ENCODE measurements around the gene CEP20.

GRCh38 chr16:15822957-15823356 is 65.4 kb downstream of the CEP20 start:
- TF ChIP-seq, protein P1, sequence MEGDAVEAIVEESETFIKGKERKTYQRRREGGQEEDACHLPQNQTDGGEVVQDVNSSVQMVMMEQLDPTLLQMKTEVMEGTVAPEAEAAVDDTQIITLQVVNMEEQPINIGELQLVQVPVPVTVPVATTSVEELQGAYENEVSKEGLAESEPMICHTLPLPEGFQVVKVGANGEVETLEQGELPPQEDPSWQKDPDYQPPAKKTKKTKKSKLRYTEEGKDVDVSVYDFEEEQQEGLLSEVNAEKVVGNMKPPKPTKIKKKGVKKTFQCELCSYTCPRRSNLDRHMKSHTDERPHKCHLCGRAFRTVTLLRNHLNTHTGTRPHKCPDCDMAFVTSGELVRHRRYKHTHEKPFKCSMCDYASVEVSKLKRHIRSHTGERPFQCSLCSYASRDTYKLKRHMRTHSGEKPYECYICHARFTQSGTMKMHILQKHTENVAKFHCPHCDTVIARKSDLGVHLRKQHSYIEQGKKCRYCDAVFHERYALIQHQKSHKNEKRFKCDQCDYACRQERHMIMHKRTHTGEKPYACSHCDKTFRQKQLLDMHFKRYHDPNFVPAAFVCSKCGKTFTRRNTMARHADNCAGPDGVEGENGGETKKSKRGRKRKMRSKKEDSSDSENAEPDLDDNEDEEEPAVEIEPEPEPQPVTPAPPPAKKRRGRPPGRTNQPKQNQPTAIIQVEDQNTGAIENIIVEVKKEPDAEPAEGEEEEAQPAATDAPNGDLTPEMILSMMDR (conservative IDR thresholded peaks at IDR 0.05; ENCODE audit: low read length): no peak
- no peak for TF ChIP-seq EZH2phosphoT487 (IDR thresholded peaks at IDR 0.05; ENCODE audit: borderline replicate concordance)

Data from Loucy (cell line).